NCI-H524 (cell line): ENCODE data around the gene MYL7.
"Not testable (repeated sequence)": the region's sequence is repeated elsewhere in the genome, so short reads cannot be mapped to it uniquely, and the experiment has no call there.

Experiments used
- DNase-seq, 2 experiments: peaks; one replicate each; lab custom pipeline; 2025; lab: John Stamatoyannopoulos, UW

Gene MYL7, protein sequence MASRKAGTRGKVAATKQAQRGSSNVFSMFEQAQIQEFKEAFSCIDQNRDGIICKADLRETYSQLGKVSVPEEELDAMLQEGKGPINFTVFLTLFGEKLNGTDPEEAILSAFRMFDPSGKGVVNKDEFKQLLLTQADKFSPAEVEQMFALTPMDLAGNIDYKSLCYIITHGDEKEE

DNA sequence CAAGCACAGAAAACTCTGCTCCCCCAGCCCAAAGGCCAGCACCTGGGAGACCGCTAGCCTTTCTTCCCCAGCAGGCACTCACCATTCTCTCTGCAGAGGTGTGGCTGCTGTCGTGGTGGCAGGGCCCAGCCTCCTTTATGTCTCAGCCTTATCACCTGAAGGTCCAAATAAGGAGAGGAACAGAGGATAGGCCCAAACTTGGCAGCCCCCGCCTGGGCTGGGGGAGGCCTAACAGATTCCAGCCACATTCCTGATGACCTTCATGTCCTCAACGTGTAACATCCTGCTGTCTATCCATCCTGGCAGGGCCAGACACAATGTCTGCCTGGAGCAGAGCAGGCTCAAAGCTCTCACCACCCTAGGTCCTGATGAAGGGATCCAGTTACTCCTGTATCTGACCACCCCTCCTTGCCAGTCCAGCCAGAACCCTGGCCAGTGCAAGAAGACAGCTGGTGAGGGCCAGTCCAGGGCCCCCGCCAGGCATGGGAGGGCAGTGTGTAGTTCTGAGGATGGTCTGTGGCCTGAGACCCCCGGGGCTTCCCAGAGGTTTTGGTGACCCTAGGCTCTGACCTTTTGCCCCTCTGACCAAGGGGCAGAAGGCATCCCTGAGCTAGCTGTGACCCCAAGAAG lies at the start of gene MYL7:
Gene MYL7 (minus strand): TSS at position 112 of the 630 bp plus-strand sequence. CDS start 27 bp downstream, at position 85.
- no peak for DNase-seq

DNA sequence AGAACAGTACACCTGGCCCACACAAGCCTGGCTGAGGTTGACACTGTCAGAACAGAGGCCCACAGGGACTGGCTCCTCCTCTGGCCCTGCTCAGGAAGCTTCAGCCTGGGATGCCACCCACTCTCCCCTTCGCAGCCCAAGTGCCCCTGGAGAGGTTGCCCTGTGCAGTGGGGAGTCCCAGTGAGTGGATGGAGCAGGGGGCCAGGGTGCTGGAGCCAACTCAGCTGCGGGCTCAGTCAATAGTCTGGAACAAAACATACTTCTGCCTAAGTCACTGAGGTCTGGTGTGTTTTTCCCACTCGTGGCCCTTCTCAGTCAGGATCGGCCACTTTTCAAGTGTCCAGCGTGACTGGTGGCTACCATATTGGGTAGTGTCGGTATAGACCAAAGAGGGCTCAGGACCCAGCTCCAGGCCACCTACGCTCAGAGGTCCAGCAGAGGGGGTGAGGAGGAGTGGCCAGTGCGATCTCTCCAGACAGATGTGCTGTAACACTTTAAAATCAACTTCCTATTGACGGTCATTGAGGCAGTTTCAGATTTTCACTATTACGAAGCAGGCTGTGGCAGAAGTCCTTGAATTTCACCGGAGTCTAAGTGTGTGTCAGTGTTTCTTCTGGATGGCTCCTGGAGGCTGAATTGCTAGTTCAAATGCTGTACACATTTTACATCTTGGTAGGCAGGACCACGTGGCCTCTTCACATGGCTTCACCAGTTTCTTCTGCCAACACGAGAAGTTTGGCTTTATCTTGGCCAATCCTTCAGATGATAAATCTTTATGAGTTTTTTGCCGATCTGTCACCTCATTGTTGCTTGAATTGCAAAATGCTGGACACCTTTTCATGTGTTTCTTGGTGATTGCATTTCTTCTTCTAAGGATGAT lies 49.1 kb upstream of the MYL7 start:
- no peak for DNase-seq

DNA sequence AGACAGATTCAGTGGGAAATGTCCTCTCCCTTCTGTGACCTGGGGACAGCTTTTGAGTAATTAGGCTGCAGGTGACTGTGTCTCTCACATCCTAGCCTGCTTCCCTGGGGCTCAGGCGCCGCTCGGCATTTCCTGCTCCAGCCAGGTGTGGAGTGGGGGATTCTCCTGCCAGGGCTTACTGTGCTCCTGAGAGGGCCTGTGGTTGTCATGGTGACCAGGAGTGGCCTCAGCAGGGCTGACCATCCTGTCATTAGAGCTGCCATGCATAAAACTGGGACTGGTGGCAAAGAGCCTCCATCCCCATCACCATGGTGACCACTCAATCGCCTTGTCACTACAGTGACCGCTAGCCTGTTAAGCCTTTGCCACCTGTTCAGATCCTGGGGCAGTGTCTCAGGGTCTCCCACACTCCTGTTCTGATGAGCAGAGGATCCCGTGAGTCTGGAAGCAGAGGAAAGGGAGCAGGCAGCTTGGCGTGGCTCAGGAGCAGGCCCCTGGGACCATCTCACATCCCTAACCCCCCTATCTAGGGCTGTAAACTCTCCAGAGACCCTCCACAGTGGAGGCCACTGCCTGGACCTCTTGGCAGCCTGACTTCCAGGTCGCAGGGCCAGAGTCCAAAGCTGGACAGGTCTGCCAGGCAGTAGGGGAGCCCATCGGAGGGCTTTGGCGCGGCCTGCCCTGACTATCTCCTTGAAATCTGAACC lies 48.3 kb upstream of the MYL7 start, which contains the start of gene GCK:
Gene GCK (minus strand): TSS at position 154 of the 707 bp plus-strand sequence. CDS start 486 bp downstream, outside the sequence.
- DNase-seq: peak; percentile 67 to 82

DNA sequence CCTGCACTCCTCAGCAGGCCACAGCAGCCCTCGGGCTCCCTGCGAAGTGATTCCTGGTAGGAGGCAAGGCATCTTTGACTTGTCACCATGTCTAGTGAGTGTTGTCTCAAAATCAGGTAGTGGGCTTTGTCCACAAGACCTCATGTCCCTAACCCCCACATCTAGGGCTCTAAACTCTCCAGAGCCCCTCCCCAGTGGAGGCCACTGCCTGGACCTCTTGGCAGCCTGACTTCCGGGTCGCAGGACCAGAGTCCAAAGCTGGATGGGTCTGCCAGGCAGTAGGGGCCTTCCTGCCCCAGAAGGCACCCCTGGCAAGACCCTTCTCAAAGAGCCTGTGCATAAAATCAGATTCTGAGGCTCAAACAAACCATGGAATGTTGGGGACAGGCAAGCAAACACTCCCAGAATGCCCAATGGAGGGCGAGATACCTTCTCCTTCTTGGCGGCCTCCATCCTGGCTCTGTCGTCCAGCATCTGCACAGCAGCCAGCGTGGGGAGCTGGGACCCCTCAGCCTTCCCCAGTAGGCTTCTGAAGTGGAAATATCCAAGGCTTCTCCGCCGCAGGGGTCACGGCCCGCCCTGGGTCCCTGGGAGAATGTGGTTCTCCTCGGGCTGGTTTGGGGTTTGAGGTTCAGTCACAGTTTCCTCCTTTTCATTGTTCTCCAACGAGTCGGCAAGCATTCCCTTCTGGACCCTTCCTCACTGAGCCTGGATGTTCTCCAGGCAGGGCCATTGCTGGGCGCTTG lies 47.5 kb upstream of the MYL7 start:
- DNase-seq: no peak

DNA sequence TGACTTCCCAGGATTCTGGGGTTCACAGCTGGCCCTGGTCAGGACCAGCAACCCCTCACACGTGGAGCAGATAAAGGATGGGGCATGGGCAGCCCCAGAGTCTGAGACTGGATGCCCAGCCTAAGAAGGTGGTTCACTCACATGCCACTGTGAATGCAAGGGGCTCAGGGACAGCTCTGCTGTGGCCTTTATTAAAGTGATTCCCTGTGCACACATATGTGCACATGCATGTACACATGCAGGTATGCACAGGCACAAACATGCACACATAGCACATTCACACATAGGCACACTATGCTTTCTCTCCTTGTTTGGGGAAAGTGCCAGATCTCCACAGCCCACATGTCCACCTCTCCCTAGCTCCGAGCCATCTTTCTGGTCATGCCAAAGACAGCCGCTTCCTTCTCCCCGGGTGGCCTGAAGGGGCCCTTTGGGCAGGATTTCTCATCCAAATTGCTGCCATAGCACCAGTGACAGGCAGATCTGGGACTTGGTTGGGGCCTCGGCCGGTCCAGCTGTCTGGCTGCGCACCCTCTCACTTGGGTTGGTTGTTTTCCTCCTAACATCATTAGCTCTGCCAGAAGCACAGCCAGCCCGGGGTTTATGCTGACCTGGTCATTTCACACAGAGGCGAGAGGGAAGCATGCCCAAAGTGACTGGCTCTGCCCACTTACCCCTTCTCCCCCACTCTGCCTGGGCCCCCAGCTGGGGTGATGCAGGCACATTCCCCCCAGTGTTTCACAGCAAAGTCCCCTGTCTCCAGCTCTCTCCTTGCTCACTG lies 46.7 kb upstream of the MYL7 start:
- DNase-seq: no peak

DNA sequence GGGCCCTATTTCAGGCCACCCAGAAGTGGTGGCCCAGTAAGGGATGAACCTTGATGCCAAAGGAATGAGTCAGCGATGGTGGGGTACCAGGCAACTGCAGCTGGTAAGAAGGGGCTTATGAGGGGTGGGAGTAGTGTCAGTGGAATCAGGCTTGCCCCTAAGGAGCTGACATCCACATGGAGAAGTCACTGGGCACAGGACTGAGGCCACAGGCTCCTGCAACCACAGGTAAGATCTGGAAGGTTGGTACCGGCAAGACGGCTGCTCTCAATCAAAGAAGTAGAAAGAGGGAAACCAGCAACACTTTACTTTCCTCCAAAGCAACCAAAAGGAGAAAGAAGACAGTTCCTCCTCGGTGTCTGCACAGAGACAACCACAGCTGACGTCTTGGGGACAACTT lies 45.6 kb upstream of the MYL7 start:
- DNase-seq: no peak

DNA sequence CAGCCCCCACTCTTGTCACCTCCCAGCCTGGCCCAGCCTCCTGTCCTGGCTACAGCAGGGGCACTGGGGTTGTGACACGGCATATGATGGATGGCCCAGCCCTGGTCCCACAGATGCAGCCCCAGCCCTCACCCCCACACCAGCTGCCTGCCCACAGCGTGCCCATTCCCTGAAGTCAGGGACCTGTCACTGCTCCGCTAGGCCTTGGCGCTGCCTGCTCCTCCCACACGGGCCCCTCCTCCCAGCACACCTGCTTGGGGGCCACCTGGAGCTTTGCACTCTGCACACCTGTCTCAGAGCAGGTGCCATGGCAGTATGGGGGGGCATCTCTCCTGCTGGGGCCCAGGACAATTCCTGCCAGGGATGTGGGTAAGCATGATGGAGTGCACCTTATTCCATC lies 44.6 kb upstream of the MYL7 start:
- no peak for DNase-seq

DNA sequence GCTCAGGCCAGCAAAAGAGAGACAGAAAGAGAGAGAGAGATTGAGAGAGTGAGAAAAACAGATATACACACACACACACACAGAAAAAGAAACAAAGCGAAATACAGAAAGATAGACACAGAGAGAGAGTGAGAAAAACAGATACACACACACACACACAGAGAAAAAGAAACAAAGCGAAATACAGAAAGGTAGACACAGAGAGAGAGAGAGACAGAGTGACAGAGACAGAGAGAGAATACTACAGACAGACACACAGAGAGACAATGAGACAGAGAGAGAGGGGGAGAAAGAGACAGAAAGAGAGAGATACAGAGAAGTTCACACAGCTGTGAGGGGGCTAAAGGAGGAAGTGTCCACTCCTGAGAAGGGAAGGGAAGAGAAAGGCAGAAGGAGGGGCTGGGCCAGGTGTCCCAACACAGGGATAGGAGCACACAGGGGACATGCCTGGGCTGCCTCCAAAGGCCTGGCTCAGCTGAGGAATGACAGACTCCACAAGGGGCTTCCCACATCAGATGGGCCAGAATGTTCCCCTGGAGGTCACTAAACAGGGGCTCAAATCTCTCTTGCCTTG lies 43.8 kb upstream of the MYL7 start:
- no peak for DNase-seq

DNA sequence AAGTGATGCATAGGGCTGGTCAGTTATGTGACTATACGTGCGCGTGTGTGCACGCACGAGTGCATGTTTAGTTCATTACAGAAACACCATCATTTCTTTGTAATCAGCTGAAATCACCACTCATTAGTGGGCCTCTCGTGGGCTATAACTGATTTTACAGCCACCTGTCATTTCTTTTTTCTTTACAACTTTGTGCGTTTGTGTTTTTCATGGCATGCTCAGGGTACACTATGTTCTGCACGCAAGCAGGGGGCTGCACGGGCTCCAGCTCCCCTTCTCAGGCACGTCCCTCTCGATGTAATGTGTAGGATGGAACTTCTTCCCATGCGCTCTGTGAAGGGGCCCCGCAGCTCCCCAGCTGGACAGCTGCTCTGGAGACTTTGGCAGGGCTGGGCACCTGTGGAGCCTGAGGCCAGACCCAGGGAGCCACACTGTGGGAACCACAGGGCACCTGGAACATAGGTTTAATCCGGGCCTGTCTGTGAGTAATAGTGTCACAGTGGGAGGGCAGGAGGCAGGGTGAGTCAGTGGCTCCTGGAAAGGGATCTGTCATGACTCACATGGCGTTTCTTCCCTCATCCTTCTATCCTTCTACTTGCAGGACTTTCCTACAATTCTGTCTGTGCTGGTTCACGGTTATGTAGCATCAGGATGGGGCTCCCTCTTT lies 43.2 kb upstream of the MYL7 start:
- no peak for DNase-seq

DNA sequence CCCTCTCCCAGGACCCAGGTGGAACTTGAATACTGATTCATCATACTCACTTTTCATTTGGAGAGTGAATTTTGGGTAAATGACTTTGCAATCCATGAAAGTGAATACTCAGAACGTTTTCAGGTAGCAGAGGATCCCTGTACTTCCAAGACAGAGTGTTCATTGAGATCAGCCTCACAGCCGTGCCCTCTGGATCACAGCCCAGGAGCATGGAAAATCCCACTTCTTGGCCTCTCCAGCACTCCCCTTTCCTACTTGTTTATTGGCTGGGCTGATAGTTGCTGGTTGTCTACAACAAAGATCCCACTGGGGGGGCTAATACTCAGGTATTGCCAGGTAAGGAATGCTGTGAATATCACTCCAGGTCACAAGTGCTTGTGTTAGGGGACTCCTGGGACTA lies 42.3 kb upstream of the MYL7 start:
- no peak for DNase-seq

DNA sequence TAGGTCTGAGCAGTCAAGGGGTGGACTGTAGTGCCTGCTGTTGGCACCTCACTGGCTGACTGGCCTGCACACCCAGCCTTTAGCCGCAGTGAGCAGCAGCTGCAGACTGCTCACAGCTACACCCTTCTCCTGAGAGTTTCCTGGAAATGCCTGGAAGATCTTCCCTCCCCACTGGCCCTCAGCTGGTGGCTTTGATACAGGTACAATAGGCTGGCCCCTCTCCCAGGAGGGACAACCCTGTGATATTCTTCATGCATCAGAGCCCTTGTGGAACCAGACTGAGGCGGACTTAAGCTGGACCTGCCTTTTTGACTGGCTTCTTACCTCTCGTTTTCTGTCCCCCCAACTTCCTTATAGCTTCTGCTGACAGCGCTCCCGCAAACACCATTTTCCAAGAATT lies 41.7 kb upstream of the MYL7 start:
- DNase-seq: no peak

DNA sequence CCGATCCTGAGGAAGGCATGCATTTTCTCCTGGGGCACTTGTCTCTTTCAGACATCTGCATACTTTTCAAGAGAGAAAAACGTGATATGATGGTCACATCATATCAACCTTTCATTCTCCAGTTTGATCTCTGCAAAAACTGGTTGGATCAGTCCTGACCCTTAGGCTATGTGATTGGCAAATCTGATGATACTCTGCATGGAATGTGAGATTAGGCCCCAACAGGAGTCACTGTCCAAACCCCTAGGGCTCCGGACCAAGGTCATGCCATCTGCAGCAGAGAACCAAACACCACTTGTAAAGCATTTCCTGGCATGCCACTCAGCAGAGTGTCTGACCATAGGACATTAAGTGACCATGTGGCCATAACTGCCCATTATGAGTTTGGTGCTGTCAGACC lies 39.5 kb upstream of the MYL7 start:
- DNase-seq: no peak

DNA sequence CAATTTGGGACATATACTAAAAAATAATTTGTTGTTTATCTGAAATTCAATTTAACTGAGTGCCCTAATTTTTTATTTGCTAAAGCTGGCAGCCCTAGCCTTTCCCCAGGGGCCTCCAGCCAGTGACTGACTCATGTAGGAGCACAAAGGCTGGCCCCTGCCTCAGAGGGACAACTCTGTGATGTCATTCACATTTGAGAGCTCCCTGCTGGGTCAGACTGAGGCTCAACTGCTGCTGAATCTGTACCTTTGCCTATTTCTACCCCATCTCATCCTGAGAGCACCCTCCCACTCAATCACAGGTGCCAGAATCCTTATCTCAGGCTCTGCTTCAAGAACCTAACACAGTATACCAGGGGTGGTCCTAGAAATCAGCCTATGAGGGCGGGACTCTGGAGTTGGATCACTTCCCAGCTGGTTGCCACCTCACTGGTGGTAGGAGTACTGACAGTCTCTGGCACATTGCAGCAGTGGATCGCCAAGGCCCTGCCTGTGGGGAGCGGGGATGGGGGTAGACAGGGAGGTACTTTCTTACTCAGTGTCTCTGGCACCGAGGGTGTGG lies 36.5 kb upstream of the MYL7 start:
- no peak for DNase-seq

DNA sequence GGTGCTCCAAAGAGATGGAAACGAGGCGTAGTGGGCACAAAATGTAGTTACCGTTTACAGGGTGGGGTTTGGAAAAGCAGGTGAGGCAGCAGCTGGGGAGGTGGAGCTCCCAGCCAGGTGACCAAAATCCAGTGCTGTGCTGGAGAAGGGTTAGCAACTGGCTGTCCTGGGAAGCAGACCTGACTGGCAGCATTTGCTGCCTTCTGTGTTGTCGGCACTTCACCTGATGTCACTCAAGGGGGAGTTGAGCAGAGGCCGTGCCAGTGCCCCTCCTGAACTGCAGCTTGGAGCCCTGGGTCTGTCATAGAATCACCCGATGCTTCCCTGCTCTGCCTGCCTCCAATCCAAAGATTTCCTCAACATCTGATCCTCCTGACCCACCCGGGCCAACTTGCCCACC lies 35.4 kb upstream of the MYL7 start:
- DNase-seq: no peak

DNA sequence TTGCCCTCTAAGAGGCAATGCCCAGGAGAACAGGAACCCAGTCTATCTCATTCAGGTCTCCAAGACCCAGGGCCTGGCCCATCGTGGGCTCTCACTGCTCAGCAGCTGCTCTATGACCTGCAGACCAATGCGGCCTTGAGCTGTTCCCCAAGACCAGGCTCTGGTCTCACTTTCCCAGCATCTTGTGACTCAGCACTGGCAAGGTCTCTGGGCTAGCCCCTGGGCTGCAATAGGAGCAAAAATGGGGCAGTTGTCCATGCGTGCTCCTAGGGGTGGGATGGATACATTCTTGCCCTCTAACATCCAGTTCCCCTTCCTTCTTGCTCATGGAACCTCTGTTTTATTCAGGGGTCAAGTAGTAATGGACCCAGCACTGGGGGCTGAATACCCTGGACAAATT lies 34.6 kb upstream of the MYL7 start:
- no peak for DNase-seq

DNA sequence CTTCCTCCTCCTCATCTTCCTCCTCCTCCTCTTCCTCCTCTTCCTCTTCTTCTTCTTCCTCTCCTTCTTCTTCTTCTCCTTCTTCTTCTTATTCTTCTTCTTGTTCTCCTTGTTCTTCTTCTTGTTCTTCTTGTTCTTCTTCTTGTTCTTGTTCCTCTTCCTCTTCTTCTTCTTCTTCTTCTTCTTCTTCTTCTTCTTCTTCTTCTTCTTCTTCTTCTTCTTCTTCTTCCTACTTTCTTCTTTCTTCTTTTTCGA lies 33.5 kb upstream of the MYL7 start:
- DNase-seq: not testable (repeated sequence)

DNA sequence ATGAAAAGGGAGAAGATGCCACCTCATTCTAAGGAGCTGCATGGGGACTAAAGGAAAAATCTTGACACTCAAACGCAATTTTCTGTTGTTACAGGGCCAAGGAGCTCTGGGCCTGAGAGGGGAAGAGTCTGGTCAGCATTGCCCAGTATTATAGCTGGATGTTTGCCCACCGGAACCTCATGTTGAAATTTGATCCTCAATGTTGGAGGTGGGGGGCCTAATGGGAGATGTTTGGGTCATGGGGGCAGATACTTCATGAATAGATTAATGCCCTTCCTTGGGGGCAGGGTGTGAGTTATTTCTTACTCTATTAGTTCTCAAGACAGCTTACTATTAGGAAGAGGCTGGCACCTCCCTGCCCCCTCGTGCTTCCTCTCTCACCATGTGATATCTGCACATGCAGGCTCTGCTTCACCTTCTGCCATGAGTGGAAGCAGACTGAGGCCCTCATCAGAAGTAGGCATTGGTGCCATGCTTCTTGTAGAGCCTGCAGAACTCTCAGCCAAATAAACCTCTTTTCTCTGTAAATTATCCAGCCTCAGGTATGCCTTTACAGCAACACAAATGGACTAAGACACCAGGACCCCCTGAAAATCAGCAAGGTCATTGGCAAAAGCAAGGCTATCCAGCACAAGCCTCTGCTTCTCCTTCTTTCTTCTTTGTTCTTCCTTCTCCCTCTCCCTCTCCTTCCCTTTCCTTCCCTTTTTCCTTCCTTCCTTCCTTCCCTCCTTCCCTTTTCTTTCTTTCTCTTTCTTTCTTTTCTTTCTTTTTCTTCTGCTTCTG lies 33.0 kb upstream of the MYL7 start:
- DNase-seq: no peak

DNA sequence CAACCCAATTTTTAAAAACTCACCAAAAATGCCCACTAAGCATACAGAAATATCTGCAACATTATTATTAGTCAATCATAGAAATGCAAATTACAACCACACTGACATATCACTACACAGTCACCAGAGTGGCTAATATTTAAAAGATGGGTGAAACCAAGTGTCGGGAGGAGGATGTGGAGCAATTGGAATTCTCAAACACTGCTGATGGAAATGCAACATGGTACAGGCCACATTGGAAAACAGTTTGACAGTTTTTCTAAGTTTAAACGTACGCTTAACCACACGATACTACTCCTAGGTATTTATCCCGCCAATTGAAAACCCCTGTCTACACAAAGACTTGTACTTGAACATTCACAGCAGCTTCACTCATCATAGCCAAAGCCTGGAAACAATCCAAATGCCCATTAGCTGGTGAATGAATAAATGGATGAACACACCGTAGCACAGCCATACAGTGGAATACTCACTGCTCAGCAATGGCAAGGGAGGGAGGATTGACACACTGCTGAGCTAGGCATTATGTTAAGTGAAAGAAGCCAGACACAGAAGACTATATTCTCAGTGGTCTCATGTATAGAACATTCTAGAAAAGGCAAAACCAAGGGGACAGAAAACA lies 31.8 kb upstream of the MYL7 start:
- DNase-seq: no peak

DNA sequence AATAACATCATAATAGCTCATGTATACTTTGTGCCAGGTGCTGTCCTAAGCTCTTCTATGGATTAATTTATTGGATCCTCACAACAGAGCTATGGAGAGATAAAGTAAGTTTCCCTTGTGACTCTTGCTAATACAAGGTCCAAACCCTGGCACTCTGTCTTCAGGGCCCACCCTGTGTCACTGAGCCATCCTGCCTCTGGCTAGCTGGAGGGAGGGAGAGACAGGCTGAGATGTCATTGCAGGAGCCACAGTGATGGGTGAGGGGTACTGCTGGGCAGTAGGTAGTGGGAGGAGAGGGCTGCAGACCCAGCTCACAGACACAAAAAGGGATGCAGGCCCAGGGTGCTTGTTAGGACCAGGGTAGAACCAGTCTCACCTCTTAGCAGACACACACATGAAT lies 31.2 kb upstream of the MYL7 start:
- no peak for DNase-seq
